PC-9 (cell line): ENCODE results near the gene RBM8A. TPM values are rescaled to one million over a fixed set of nuclear protein-coding genes. Genes with fewer than 3 reads are reported as not detected.

Experiments used
- BruUV-seq: library from RNA; stranded (reverse); fragments of 400-500 nt; replicated peaks from 2 replicates; lab custom pipeline; 2021; lab: Mats Ljungman, UMichigan
- CTCF ChIA-PET: fragments of 300-600 bp; sonication (Branson Sonifier 250); formaldehyde crosslinking; loops from one replicate; lab custom pipeline; 2022; ENCODE audit warnings: antibody characterized with exemption; lab: Charles Lee
- POLR2A ChIA-PET: fragments of 300-600 bp; sonication (Branson Sonifier 250); formaldehyde crosslinking; loops from one replicate; lab custom pipeline; 2022; ENCODE audit warnings: antibody characterized with exemption; ENCODE audit not compliant: unreplicated experiment; lab: Charles Lee
- DNase-seq, 2 experiments: peaks; one replicate each; pipeline versions ENCODE4 v3.0.0 to v3.0.0-alpha.2; 2015 to 2022; ENCODE audit warnings: mixed read lengths in 1 of 2
- H2AFZ ChIP-seq: fragments of 200-600 bp; sonication (generic); 2 replicates; pipeline ENCODE4 v1.8.1; 2017; ENCODE audit warnings: antibody characterized with exemption
- H3F3A ChIP-seq: fragments of 200-600 bp; sonication (generic); 2 replicates; pipeline ENCODE4 v1.8.1; 2017; ENCODE audit warnings: antibody characterized with exemption, mild to moderate bottlenecking, low read depth; ENCODE audit not compliant: insufficient read depth
- H3K27ac ChIP-seq: fragments of 200-600 bp; sonication (generic); 2 replicates; pipeline ENCODE4 v1.6.1; 2016; ENCODE audit warnings: mixed run types
- H3K27me3 ChIP-seq: fragments of 200-600 bp; sonication (generic); 2 replicates; pipeline ENCODE4 v1.6.1; 2016; ENCODE audit warnings: low read depth, mixed run types; ENCODE audit not compliant: insufficient read depth
- H3K36me3 ChIP-seq: fragments of 200-600 bp; sonication (generic); 2 replicates; pipeline ENCODE4 v1.6.1; 2016; ENCODE audit warnings: low read depth, mixed run types
- H3K4me1 ChIP-seq: fragments of 200-600 bp; sonication (generic); replicated peaks from 2 replicates; pipeline ENCODE4 v1.6.1; 2016; ENCODE audit warnings: mixed run types; ENCODE audit not compliant: insufficient read depth
- H3K4me2 ChIP-seq: fragments of 200-600 bp; sonication (generic); 2 replicates; pipeline ENCODE4 v1.6.1; 2017; ENCODE audit warnings: mixed run types
- H3K4me3 ChIP-seq: fragments of 200-600 bp; sonication (generic); 2 replicates; pipeline ENCODE4 v1.6.1; 2016; ENCODE audit warnings: mixed run types
- H3K79me2 ChIP-seq: fragments of 200-600 bp; sonication (generic); 2 replicates; pipeline ENCODE4 v1.6.1; 2017; ENCODE audit warnings: low read depth, mixed run types
- H3K9me2 ChIP-seq: fragments of 200-600 bp; sonication (generic); 2 replicates; pipeline ENCODE4 v1.8.1; 2017; ENCODE audit warnings: mild to moderate bottlenecking; ENCODE audit not compliant: insufficient read depth
- H3K9me3 ChIP-seq: fragments of 200-600 bp; sonication (generic); 2 replicates; pipeline ENCODE4 v1.8.1; 2016; ENCODE audit warnings: low read depth; ENCODE audit not compliant: insufficient read depth
- H4K20me1 ChIP-seq: fragments of 200-600 bp; sonication (generic); 2 replicates; pipeline ENCODE4 v1.8.1; 2017; ENCODE audit not compliant: insufficient read depth
- CTCF ChIP-seq: fragments of 200-600 bp; sonication (generic); conservative IDR thresholded peaks from 2 replicates; pipeline ENCODE4 v1.6.1; 2017; ENCODE audit warnings: mixed run types, antibody characterized with exemption, mild to moderate bottlenecking, moderate library complexity
- EZH2 ChIP-seq: fragments of 200-600 bp; sonication (generic); IDR thresholded peaks from 2 replicates; pipeline ENCODE4 v1.8.0; 2017; ENCODE audit warnings: antibody characterized with exemption, low read depth
- intact Hi-C: fragments of 100-400 bp; cut with micrococcal nuclease; formaldehyde crosslinking; loops from one replicate; pipeline ENCODE4 v1.10.0; 2022; ENCODE audit not compliant: unreplicated experiment
- total RNA-seq: library from RNA; stranded (reverse); gene quantifications from 2 replicates; pipeline ENCODE4 v1.2.3, GENCODE V29; 2021

RBM8A gene
- total RNA-seq, 1 experiment from 2014 or later = 129 TPM

- H4K20me1 ChIP-seq = no peaks in the 10 kb centered on the region
- H3K27ac ChIP-seq = no peak within 1 kb of the TSS
- H2AFZ ChIP-seq = peak within 1 kb of the TSS; percentile 91
- no peaks in the 10 kb centered on the region for H3K9me2 ChIP-seq
- no TSS peak for BruUV-seq
- intact Hi-C loops = no loop called here
- ChIA-PET POLR2A (no interaction called here), CTCF (no interaction called here)
- peaks cover 14% of the 10 kb centered on the region for H3F3A ChIP-seq
- peak within 1 kb of the TSS; percentile 89 for H3K4me2 ChIP-seq
- H3K9me3 ChIP-seq = no peaks in the 10 kb centered on the region
- H3K79me2 ChIP-seq = no peaks in the 10 kb centered on the region
- peak within 1 kb of the TSS; percentile 58 for H3K4me3 ChIP-seq
- peak; percentile 59 to 71 for DNase-seq
- no peaks in the 10 kb centered on the region for H3K36me3 ChIP-seq
- H3K27me3 ChIP-seq = no peaks in the 10 kb centered on the region
- no peak for TF ChIP-seq CTCF
- TF ChIP-seq EZH2 = no peak
- H3K4me1 ChIP-seq = peaks cover 32% of the 10 kb centered on the region
Measured at GRCh38 chr1:145885738-145886287, 41.5 kb downstream of the RBM8A start, which contains the start of gene ANKRD35. Gene ANKRD35 (minus strand): TSS chr1:145885866. CDS start chr1:145885758, 108 bp downstream.

- CTCF ChIA-PET = no interaction called here
- H2AFZ ChIP-seq = no peak overlapping the region
- POLR2A ChIA-PET = no interaction called here
Measured at GRCh38 chr1:145884675-145885074, 42.6 kb downstream of the RBM8A start.

GRCh38 chr1:145879775-145880174, 47.5 kb downstream of the RBM8A start:
- H3K36me3 ChIP-seq = no peaks in the 10 kb centered on the region
- H3K27me3 ChIP-seq = no peaks in the 10 kb centered on the region
- H3K4me3 ChIP-seq = no peak overlapping the region
- H3K27ac ChIP-seq = no peak overlapping the region
- H2AFZ ChIP-seq = no peak overlapping the region
- TF ChIP-seq EZH2 = no peak
- no peak for TF ChIP-seq CTCF
- ChIA-PET CTCF (interaction anchor here (0.9 to 2.5 kb wide), 2 partner anchors 11 to 20 kb away, joined by 3 to 8 read pairs; no protein-coding TSS in a partner anchor), POLR2A (interaction anchor here (0.6 to 1.0 kb wide), 4 partner anchors 20 to 108 kb away, joined by 4 to 7 read pairs (median 5); no protein-coding TSS in a partner anchor)
- H3K9me3 ChIP-seq = no peaks in the 10 kb centered on the region
- 0 out of 2 replicates have a peak, but pooled peaks cover 4% of the 10 kb centered on the region for H3K9me2 ChIP-seq
- BruUV-seq = no TSS peak
- no peak overlapping the region for H3K4me2 ChIP-seq
- H3K4me1 ChIP-seq = peaks cover 41% of the 10 kb centered on the region
- DNase-seq = no peak
- intact Hi-C loops = no loop called here
- no peaks in the 10 kb centered on the region for H4K20me1 ChIP-seq
- peaks cover 20% of the 10 kb centered on the region for H3F3A ChIP-seq
- H3K79me2 ChIP-seq = no peaks in the 10 kb centered on the region

More at GRCh38 chr1:145884675-145885074, 42.6 kb downstream of the RBM8A start:
- no peak overlapping the region for H3K4me2 ChIP-seq
- H3K36me3 ChIP-seq = no peaks in the 10 kb centered on the region
- H3K4me1 ChIP-seq = peaks cover 30% of the 10 kb centered on the region
- H3F3A ChIP-seq = peaks cover 14% of the 10 kb centered on the region; the same call in 1 of the 2 replicates
- no peaks in the 10 kb centered on the region for H3K79me2 ChIP-seq
- no peaks in the 10 kb centered on the region for H3K27me3 ChIP-seq
- H3K4me3 ChIP-seq = no peak overlapping the region
- no peaks in the 10 kb centered on the region for H4K20me1 ChIP-seq
- BruUV-seq = no TSS peak
- H3K9me3 ChIP-seq = no peaks in the 10 kb centered on the region
- no peaks in the 10 kb centered on the region for H3K9me2 ChIP-seq
- TF ChIP-seq EZH2 (no peak), CTCF (no peak)
- no peak for DNase-seq
- intact Hi-C loops = no loop called here
- no peak overlapping the region for H3K27ac ChIP-seq
